Testis (tissue), 3 donors: ENCODE results near the gene HBEGF. TPM values are rescaled to one million over a fixed set of nuclear protein-coding genes. Genes with fewer than 3 reads are reported as not detected.

Source experiments
- DNase-seq: peaks from one replicate; pipeline ENCODE4 v3.0.0-alpha.2; 2019
- H3K27ac ChIP-seq, 2 donors: fragments of 200-600 bp; sonication (generic); one replicate each; pipeline ENCODE4 v1.5.1; 2019
- H3K27me3 ChIP-seq: fragments of 200-600 bp; sonication (generic); one replicate; pipeline ENCODE4 v1.5.1; 2019
- H3K36me3 ChIP-seq: fragments of 200-600 bp; sonication (generic); one replicate; pipeline ENCODE4 v1.5.1; 2017; ENCODE audit warnings: low read depth; ENCODE audit errors: missing control alignments
- H3K4me1 ChIP-seq: fragments of 200-600 bp; sonication (generic); one replicate; pipeline ENCODE4 v1.5.1; 2019
- H3K4me3 ChIP-seq, 2 donors: fragments of 200-600 bp; sonication (generic); one replicate each; pipeline ENCODE4 v1.5.1; 2017 to 2019
- H3K9me3 ChIP-seq: fragments of 200-600 bp; sonication (generic); one replicate; pipeline ENCODE4 v1.5.1; 2017
- POLR2A ChIP-seq: fragments of 450-650 bp; IDR thresholded peaks from one replicate; pipeline ENCODE4 v1.6.1; 2017; ENCODE audit warnings: antibody characterized with exemption, mild to moderate bottlenecking, moderate library complexity
- WGBS, 2 donors: methylation state at CpG; one replicate each; pipeline ENCODE4 v1.1.5; 2018; 5-methylcytosine and 5-hydroxymethylcytosine counted together
- intact Hi-C: fragments of 100-400 bp; cut with DNase I; formaldehyde crosslinking; loops from one replicate; pipeline ENCODE4 v1.15.1; 2023; ENCODE audit warnings: low total_unique reads
- polyA plus RNA-seq: library from polyadenylated mRNA; stranded (reverse); fragments of 350-450 nt; fragmentation: Illumina TruSeq; extraction: RNeasy Lipid Tissue Mini Kit (QIAGEN cat#74804); gene quantifications from one replicate; pipeline ENCODE4 v1.2.3, GENCODE V29; 2014; ENCODE audit warnings: low read depth, low replicate concordance; ENCODE audit not compliant: insufficient read depth
- total RNA-seq, 2 donors: library from RNA; depleted of rRNA; stranded (reverse); fragments of >200 nt; gene quantifications; one replicate each; pipeline ENCODE4 v1.2.3, GENCODE V29; 2016
- TF ChIP-seq, protein P1 (sequence below), 3 experiments: fragments of 450-650 bp in 2 of 3; fragments of 200-600 bp in 1 of 3; sonication (generic) in 1 of 3; IDR thresholded peaks; one replicate each; pipeline ENCODE4 v1.5.1; 2016 to 2019; ENCODE audit warnings: antibody characterized with exemption in 3 of 3, mild to moderate bottlenecking in 2 of 3, moderate library complexity in 1 of 3

Gene HBEGF
- total and polyA plus RNA-seq, 3 donors from 2014 or later = 8.2 to 23.9 (median 23.2) TPM

DNA sequence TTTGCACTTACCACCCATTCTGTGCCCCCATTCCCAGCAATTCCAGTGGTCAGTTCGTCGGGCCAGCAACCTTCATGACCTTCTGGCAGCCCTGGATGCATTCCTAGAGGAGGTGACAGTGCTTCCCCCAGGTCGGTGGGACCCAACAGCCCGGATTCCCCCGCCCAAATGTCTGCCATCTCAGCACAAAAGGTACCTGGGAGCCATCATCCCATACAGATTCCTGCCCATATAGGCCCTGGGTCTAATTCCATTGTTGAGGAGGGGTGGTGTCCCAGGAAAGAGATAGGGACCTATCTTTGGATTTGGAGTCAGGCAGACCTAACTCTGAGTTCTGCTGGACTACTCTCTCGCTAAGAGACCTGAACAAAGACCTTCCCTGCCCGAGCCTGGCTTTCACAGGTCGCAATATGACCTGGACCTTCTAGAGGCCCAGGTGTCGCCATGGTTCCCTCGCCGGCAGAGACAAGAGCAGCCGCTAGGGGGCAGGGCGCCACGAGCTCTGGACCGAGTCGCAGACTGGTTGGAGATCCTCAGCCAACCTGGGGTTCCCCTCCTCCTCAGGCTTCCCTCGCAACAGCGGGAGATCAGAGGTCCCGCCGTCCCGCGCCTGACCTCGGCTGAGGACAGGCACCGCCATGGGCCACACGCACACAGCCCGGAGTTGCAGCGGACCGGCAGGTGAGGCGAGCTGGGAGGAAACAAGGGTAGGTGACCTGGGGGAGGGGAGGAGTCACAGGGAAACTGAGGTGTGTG lies 16.6 kb upstream of the HBEGF start:
- Histone ChIP-seq H3K4me3 (peak overlapping the region in 1 of 2 donors; percentile 15), H3K4me1 (no peaks in the 10 kb centered on the region), H3K36me3 (no peaks in the 10 kb centered on the region), H3K27ac (no peak overlapping the region), H3K27me3 (no peaks in the 10 kb centered on the region), H3K9me3 (no peaks in the 10 kb centered on the region)
- WGBS, 2 donors = 15 to 19% methylated on average over 15 to 29 of the region's 29 CpGs
- no peak for TF ChIP-seq POLR2A
- TF ChIP-seq, protein P1, sequence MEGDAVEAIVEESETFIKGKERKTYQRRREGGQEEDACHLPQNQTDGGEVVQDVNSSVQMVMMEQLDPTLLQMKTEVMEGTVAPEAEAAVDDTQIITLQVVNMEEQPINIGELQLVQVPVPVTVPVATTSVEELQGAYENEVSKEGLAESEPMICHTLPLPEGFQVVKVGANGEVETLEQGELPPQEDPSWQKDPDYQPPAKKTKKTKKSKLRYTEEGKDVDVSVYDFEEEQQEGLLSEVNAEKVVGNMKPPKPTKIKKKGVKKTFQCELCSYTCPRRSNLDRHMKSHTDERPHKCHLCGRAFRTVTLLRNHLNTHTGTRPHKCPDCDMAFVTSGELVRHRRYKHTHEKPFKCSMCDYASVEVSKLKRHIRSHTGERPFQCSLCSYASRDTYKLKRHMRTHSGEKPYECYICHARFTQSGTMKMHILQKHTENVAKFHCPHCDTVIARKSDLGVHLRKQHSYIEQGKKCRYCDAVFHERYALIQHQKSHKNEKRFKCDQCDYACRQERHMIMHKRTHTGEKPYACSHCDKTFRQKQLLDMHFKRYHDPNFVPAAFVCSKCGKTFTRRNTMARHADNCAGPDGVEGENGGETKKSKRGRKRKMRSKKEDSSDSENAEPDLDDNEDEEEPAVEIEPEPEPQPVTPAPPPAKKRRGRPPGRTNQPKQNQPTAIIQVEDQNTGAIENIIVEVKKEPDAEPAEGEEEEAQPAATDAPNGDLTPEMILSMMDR (IDR thresholded peaks at IDR 0.05) = peak; percentile 81 to 96 (median 84)
- peak; percentile 86 for DNase-seq
- intact Hi-C loops = no loop called here

DNA sequence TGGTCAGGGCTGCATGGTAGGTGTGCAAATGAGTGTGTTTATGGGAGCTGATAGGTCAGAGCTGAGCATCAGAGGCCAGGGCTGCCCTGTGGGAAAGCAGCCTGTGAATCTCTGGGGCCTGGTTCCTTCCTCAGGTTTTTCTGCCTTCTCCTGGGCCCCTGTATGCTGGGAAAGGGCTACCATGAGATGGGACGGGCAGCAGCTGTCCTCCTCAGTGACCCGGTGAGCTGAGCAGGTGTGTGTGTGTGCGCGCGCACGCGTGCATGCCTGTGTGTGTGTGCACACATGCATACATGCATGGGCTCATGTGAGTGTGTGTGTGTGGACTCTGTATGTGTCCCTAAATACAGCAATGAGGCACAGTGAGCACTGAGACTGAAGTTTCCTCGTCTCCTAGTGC lies 15.9 kb upstream of the HBEGF start:
- no peak for DNase-seq
- intact Hi-C loops = no loop called here
- no peaks in the 10 kb centered on the region for H3K4me1 ChIP-seq
- TF ChIP-seq POLR2A = no peak
- TF ChIP-seq, protein P1 (IDR thresholded peaks at IDR 0.05) = no peak
- WGBS, 2 donors = 91 to 95% methylated on average over 8 of the region's 8 CpGs
- H3K9me3 ChIP-seq = no peaks in the 10 kb centered on the region
- H3K36me3 ChIP-seq = no peaks in the 10 kb centered on the region
- H3K27me3 ChIP-seq = no peaks in the 10 kb centered on the region
- no peak overlapping the region for H3K4me3 ChIP-seq
- H3K27ac ChIP-seq = no peak overlapping the region

DNA sequence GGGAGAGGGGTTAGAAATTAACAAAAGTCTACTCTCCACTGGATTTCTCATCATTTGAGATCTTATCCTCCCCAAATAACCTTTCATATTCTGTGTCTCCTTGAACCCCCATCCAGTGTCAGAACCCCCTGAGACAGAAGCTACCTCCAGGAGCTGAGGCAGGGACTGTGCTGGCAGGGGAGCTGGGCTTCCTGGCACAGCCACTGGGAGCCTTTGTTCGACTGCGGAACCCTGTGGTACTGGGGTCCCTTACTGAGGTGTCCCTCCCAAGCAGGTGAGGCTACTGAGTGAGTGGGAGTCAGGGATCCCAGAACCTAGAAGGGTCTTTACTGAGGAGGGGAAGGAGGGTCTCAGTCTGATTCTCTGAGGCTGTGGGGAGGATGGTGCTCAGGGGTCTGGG lies 15.5 kb upstream of the HBEGF start:
- no peak for TF ChIP-seq POLR2A
- TF ChIP-seq, protein P1 (IDR thresholded peaks at IDR 0.05) = no peak
- Histone ChIP-seq H3K27me3 (no peaks in the 10 kb centered on the region), H3K4me3 (no peak overlapping the region), H3K9me3 (no peaks in the 10 kb centered on the region), H3K4me1 (no peaks in the 10 kb centered on the region), H3K36me3 (no peaks in the 10 kb centered on the region), H3K27ac (no peak overlapping the region)
- 94 to 100% methylated on average over 2 of the region's 2 CpGs for WGBS, 2 donors
- no peak for DNase-seq
- intact Hi-C loops = no loop called here

DNA sequence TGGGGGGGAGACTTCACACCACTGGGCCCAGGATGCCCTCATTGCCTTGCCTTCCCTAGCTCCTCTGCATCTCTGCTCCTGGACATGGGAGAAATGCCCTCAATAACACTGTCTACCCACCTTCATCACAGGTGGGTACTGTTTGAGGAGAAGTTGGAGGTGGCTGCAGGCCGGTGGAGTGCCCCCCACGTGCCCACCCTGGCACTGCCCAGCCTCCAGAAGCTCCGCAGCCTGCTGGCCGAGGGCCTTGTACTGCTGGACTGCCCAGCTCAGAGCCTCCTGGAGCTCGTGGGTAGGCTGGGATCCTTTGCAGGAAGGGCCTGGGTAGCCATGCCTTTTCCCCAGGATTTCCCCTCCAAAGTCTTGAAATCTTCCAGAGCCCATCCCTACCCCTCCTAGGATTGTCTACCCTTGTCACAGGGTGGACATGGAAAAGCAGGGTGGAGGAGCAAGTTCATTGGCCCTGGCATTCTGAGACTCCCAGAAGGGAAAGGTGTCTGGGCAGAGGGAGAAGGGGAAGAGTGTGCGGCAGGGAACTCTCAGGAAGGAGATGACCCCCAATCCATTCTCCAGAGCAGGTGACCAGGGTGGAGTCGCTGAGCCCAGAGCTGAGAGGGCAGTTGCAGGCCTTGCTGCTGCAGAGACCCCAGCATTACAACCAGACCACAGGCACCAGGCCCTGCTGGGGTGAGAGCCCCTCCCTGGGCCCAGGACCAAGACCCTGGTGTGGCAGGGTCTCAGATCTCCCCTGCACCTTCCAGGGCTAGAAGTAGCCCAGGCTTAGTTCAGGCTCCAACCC lies 14.5 kb upstream of the HBEGF start:
- no peak overlapping the region for H3K27ac ChIP-seq
- no peaks in the 10 kb centered on the region for H3K36me3 ChIP-seq
- no peaks in the 10 kb centered on the region for H3K9me3 ChIP-seq
- DNase-seq = no peak
- intact Hi-C loops = no loop called here
- H3K4me3 ChIP-seq = no peak overlapping the region
- WGBS, 2 donors = 87% methylated on average over 7 of the region's 7 CpGs; no CpG with 5 or more reads in 1 of the 2 donors
- H3K27me3 ChIP-seq = no peaks in the 10 kb centered on the region
- TF ChIP-seq POLR2A = no peak
- TF ChIP-seq, protein P1 (IDR thresholded peaks at IDR 0.05) = no peak
- H3K4me1 ChIP-seq = no peaks in the 10 kb centered on the region
